Measurements from ENCODE around the gene ASXL3. TPM values are rescaled to one million over a fixed set of nuclear protein-coding genes. Genes with fewer than 3 reads are reported as not detected.

Gene ASXL3
- total and polyA plus RNA-seq, 2 donors (not counting 3 experiments of a cell fraction or from before 2014, with no cell fraction given), result 0.07 to 0.27 TPM

DNA sequence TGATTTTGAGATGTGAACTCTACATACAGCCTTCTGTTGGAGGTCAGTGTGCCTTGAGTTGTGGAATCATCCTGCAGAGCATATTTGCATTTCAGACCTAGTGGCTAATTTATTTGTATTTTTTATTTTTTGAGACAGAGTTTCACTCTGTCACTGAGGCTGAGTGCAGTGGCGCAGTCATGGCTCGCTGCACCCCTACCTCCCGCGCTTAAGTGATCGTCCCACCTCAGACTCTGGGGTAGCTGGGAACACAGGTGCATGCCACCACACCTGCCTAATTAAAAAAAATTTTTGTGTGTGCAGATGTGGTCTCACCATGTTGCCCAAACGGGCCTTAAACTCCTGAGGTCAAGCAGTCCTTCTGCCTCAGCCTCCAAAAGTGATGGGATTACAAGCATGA, 104.4 kb downstream of the ASXL3 start:
- H3K36me3 ChIP-seq (ENCODE audit: control insufficient read depth in 2 of 2, extremely low read depth in 1 of 2, insufficient read depth in 2 of 2, low read length in 2 of 2), result no peaks in the 10 kb centered on the region
- no peaks in the 10 kb centered on the region for H3K27me3 ChIP-seq (ENCODE audit: control insufficient read depth in 2 of 2, insufficient read depth in 2 of 2, low read length in 2 of 2)
- DNase-seq (ENCODE audit: low read depth, low spot score) (no peak), FAIRE-seq (no peak)
- H3K27ac ChIP-seq (ENCODE audit: insufficient read depth, low read depth, low read length), result no peak overlapping the region
- no peaks in the 10 kb centered on the region for H3K9me3 ChIP-seq (replicated peaks; ENCODE audit: control insufficient read depth, insufficient read depth, low read length)
- POLR2A ChIA-PET, result no interaction called here
- BruUV-seq (replicated peaks), result no TSS peak
- TF ChIP-seq MYC (IDR thresholded peaks at IDR 0.05; ENCODE audit: low read depth, low read length) (no peak), GATA2 (IDR thresholded peaks at IDR 0.05; ENCODE audit: insufficient read depth, insufficient read length, low read depth, low read length) (no peak), FOS (IDR thresholded peaks at IDR 0.05; ENCODE audit: borderline replicate concordance, insufficient read depth, low read length) (no peak), POLR2AphosphoS5 (IDR thresholded peaks at IDR 0.05; ENCODE audit: insufficient read depth, low read depth, low read length) (no peak), JUN (IDR thresholded peaks at IDR 0.05; ENCODE audit: borderline replicate concordance, insufficient read depth, insufficient read length, low read depth) (no peak), EZH2 (IDR thresholded peaks at IDR 0.05; ENCODE audit: borderline replicate concordance, low read depth, low read length, severe bottlenecking) (no peak), POLR2A (IDR thresholded peaks at IDR 0.05; ENCODE audit: low read depth, low read length) (no peak), MAX (IDR thresholded peaks at IDR 0.05; ENCODE audit: insufficient read depth, insufficient read length) (no peak)
- TF ChIP-seq, protein P1, sequence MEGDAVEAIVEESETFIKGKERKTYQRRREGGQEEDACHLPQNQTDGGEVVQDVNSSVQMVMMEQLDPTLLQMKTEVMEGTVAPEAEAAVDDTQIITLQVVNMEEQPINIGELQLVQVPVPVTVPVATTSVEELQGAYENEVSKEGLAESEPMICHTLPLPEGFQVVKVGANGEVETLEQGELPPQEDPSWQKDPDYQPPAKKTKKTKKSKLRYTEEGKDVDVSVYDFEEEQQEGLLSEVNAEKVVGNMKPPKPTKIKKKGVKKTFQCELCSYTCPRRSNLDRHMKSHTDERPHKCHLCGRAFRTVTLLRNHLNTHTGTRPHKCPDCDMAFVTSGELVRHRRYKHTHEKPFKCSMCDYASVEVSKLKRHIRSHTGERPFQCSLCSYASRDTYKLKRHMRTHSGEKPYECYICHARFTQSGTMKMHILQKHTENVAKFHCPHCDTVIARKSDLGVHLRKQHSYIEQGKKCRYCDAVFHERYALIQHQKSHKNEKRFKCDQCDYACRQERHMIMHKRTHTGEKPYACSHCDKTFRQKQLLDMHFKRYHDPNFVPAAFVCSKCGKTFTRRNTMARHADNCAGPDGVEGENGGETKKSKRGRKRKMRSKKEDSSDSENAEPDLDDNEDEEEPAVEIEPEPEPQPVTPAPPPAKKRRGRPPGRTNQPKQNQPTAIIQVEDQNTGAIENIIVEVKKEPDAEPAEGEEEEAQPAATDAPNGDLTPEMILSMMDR (IDR thresholded peaks at IDR 0.05; ENCODE audit: extremely low read depth in 1 of 2, insufficient read depth in 1 of 2, low read depth in 1 of 2, low read length in 2 of 2), result no peak
- H3K4me3 ChIP-seq (replicated peaks in 1 of 3; ENCODE audit: insufficient read depth in 1 of 3, low read depth in 1 of 3, low read length in 3 of 3), result no peak overlapping the region
- dilution Hi-C loops (cut with MboI; ENCODE audit: extremely low pct_ligation_motif_present, low sequenced_read_pairs), result no loop called here
- no peak overlapping the region for H3K9ac ChIP-seq (replicated peaks; ENCODE audit: extremely low read depth, insufficient read depth, low read length)
- no peak overlapping the region for H3K4me2 ChIP-seq (ENCODE audit: insufficient read depth, low read length)
- H4K20me1 ChIP-seq (replicated peaks; ENCODE audit: control insufficient read depth, extremely low read depth, insufficient read depth, low read length), result no peaks in the 10 kb centered on the region
- CTCF ChIA-PET, result no interaction called here
- no peaks in the 10 kb centered on the region for H3K4me1 ChIP-seq (ENCODE audit: control insufficient read depth, extremely low read depth, insufficient read depth, low read length)
- intact Hi-C loops (cut with micrococcal nuclease), result no loop called here
- no peak overlapping the region for H2AFZ ChIP-seq (ENCODE audit: low read depth, low read length)
- H3K9me1 ChIP-seq (replicated peaks; ENCODE audit: control insufficient read depth, extremely low read depth, insufficient read depth, low read length), result no peaks in the 10 kb centered on the region
- H3K79me2 ChIP-seq (ENCODE audit: control insufficient read depth, insufficient read depth, low read length), result no peaks in the 10 kb centered on the region
